Stomach (tissue), 9 donors: ENCODE data around the gene SDHB. TPM values are rescaled to one million over a fixed set of nuclear protein-coding genes. Genes with fewer than 3 reads are reported as not detected.

Experiments
- DNase-seq, 2 donors: peaks; one replicate each; pipeline versions ENCODE4 v3.0.0 to v3.0.0-alpha.2; 2013 to 2019
- H3K27ac ChIP-seq, 5 donors: fragments of 200-600 bp in 4 of 5; sonication (generic) in 4 of 5; one replicate each; pipeline ENCODE4 v1.5.1; 2013 to 2019; ENCODE audit warnings: mild to moderate bottlenecking in 1 of 5, moderate library complexity in 1 of 5
- H3K27me3 ChIP-seq, 3 donors: fragments of 200-600 bp; sonication (generic); one replicate each; pipeline ENCODE4 v1.5.1; 2017 to 2019; ENCODE audit warnings: mixed run types in 1 of 3
- H3K36me3 ChIP-seq, 4 donors: fragments of 200-600 bp; sonication (generic); 1 replicate in 3 of 4; 2 replicates in 1 of 4; pipeline ENCODE4 v1.5.1; 2016 to 2019
- H3K4me1 ChIP-seq, 4 donors: fragments of 200-600 bp; sonication (generic); one replicate each; pipeline ENCODE4 v1.5.1; 2016 to 2019
- H3K4me3 ChIP-seq, 4 donors: fragments of 200-600 bp; sonication (generic) in 3 of 4; one replicate each; pipeline ENCODE4 v1.5.1; 2016 to 2019; ENCODE audit warnings: mild to moderate bottlenecking in 1 of 4
- H3K9me3 ChIP-seq, 4 donors: fragments of 200-600 bp; sonication (generic); one replicate each; pipeline ENCODE4 v1.5.1; 2016 to 2019
- EP300 ChIP-seq: sonication (generic); formaldehyde crosslinking; IDR thresholded peaks from one replicate; pipeline ENCODE4 v1.6.1; 2017; ENCODE audit warnings: antibody characterized with exemption
- POLR2A ChIP-seq, 4 donors: fragments of 450-650 bp; IDR thresholded peaks; one replicate each; pipeline ENCODE4 v1.6.1; 2016; ENCODE audit warnings: antibody characterized with exemption in 4 of 4, control low read depth in 2 of 4, mild to moderate bottlenecking in 1 of 4, moderate library complexity in 1 of 4
- POLR2AphosphoS5 ChIP-seq, 3 donors: sonication (generic); formaldehyde crosslinking; IDR thresholded peaks; one replicate each; pipeline ENCODE4 v1.6.1; 2016; ENCODE audit warnings: antibody characterized with exemption in 3 of 3
- whole genome bisulfite sequencing, 5 donors: extraction: QIAGEN DNeasy Blood & Tissue Kit in 3 of 5; methylation state at CpG; one replicate each; pipeline versions ENCODE4 v1.1.5 to v1.1.7; 2013 to 2018; 5-methylcytosine and 5-hydroxymethylcytosine counted together
- intact Hi-C: fragments of 100-400 bp; cut with DNase I; formaldehyde crosslinking; loops from one replicate; pipeline ENCODE4 v1.15.1; 2023; ENCODE audit warnings: low total_unique reads
- polyA plus RNA-seq, 3 donors: library from polyadenylated mRNA; stranded (reverse); fragments of 200-250 nt; gene quantifications; one replicate each; pipeline ENCODE4 v1.2.3, GENCODE V29; 2013
- total RNA-seq, 5 donors: library from RNA; depleted of rRNA; stranded (reverse); fragments of >200 nt; gene quantifications; one replicate each; pipeline versions ENCODE4 v1.1.0 to v1.2.3, GENCODE V29; 2014 to 2016
- TF ChIP-seq, protein P1 (sequence below), 7 experiments: fragments of 450-650 bp in 4 of 7; fragments of 200-600 bp in 3 of 7; sonication (generic) in 3 of 7; IDR thresholded peaks; one replicate each; pipeline ENCODE4 v1.5.1; 2016 to 2019; ENCODE audit warnings: antibody characterized with exemption in 7 of 7, control low read depth in 2 of 7, mild to moderate bottlenecking in 1 of 7
- donor health status: healthy with polysubstance abuse.
- donor health status: Bipolar disorder and iron deficiency.
- donor health status: healthy.

Gene SDHB
- total and polyA plus RNA-seq, 8 donors: 42.6 to 246 (median 121) TPM

DNA sequence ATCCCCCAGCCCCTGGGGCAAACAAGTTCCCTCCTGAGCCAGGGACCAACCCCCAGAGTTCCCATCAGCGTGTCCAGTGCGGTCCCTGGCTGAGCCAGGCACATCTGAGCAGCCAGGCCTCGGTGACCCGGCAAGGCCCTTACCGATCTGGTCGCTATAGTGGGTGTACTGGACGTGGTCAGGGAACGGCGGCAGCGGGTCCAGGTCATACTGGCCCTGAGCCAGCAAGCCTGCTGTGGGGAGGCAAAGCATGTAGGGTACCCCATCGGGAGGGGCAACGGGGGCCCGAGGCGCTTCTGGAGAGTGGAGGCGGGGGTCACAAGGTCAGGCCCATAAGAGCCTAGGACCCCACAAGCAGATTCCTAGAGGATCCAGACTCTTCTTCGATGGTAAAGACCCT, 76.9 kb downstream of the SDHB start:
- Histone ChIP-seq H3K4me3 (no peak overlapping the region), H3K27ac (no peak overlapping the region), H3K9me3 (no peaks in the 10 kb centered on the region), H3K36me3 (no peaks in the 10 kb centered on the region), H3K4me1 (peaks cover 12 to 34% (median 20%) of the 10 kb centered on the region in 4 donors), H3K27me3 (peaks cover 0 to 28% (median 14%) of the 10 kb centered on the region in 3 donors)
- WGBS, 5 donors: 82 to 88% (median 86%) methylated on average over 16 of the region's 16 CpGs
- intact Hi-C loops: no loop called here
- no peak for DNase-seq
- no peak for TF ChIP-seq POLR2AphosphoS5 (IDR thresholded peaks at IDR 0.05)
- no peak for TF ChIP-seq EP300
- TF ChIP-seq POLR2A (IDR thresholded peaks at IDR 0.05): no peak
- TF ChIP-seq, protein P1, sequence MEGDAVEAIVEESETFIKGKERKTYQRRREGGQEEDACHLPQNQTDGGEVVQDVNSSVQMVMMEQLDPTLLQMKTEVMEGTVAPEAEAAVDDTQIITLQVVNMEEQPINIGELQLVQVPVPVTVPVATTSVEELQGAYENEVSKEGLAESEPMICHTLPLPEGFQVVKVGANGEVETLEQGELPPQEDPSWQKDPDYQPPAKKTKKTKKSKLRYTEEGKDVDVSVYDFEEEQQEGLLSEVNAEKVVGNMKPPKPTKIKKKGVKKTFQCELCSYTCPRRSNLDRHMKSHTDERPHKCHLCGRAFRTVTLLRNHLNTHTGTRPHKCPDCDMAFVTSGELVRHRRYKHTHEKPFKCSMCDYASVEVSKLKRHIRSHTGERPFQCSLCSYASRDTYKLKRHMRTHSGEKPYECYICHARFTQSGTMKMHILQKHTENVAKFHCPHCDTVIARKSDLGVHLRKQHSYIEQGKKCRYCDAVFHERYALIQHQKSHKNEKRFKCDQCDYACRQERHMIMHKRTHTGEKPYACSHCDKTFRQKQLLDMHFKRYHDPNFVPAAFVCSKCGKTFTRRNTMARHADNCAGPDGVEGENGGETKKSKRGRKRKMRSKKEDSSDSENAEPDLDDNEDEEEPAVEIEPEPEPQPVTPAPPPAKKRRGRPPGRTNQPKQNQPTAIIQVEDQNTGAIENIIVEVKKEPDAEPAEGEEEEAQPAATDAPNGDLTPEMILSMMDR (IDR thresholded peaks at IDR 0.05): no peak

GRCh38 chr1:16975838-16976237, 78.0 kb downstream of the SDHB start:
- Histone ChIP-seq H3K36me3 (peaks cover 0 to 8% (median 1%) of the 10 kb centered on the region in 4 donors), H3K27me3 (peaks cover 0 to 18% (median 11%) of the 10 kb centered on the region in 3 donors), H3K4me1 (peaks cover 12 to 39% (median 24%) of the 10 kb centered on the region in 4 donors), H3K4me3 (no peak overlapping the region), H3K27ac (no peak overlapping the region), H3K9me3 (no peaks in the 10 kb centered on the region)
- WGBS, 5 donors: 80 to 85% (median 83%) methylated on average over 14 of the region's 14 CpGs
- intact Hi-C loops: no loop called here
- TF ChIP-seq, protein P1 (IDR thresholded peaks at IDR 0.05): no peak
- TF ChIP-seq POLR2A (IDR thresholded peaks at IDR 0.05) (no peak), EP300 (no peak), POLR2AphosphoS5 (IDR thresholded peaks at IDR 0.05) (no peak)
- DNase-seq: no peak

DNA sequence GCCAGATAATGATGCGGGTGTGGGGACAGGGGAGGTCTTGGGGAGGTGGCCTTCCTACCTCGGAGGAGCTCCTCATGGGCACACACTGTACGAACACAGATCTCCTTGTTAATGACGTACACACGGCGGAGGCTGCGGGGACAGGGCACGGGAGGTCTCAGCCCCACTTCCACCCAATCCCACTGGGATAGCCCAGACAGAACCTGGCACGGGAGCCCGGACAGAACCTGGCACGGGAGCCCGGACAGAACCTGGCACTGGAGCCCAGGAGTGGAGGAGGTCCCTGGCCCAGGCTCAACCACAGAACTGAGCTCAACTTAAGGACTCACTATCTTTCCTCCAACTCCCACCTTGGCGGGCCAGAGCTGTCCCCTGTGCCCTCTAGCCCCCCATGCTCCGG, 78.6 kb downstream of the SDHB start:
- Histone ChIP-seq H3K36me3 (peaks cover 0 to 14% (median 8%) of the 10 kb centered on the region in 4 donors), H3K9me3 (no peaks in the 10 kb centered on the region), H3K4me3 (no peak overlapping the region), H3K27ac (no peak overlapping the region), H3K4me1 (peaks cover 7 to 32% (median 18%) of the 10 kb centered on the region in 4 donors), H3K27me3 (peaks cover 0 to 12% (median 5%) of the 10 kb centered on the region in 3 donors)
- no peak for DNase-seq
- WGBS, 5 donors: 56 to 78% (median 59%) methylated on average over 11 to 14 of the region's 14 CpGs
- intact Hi-C loops: no loop called here
- TF ChIP-seq EP300 (no peak), POLR2AphosphoS5 (IDR thresholded peaks at IDR 0.05) (no peak), POLR2A (IDR thresholded peaks at IDR 0.05) (no peak)
- TF ChIP-seq, protein P1 (IDR thresholded peaks at IDR 0.05): no peak

GRCh38 chr1:16973215-16973614, 80.6 kb downstream of the SDHB start:
- peaks cover 0 to 30% (median 17%) of the 10 kb centered on the region in 4 donors for H3K36me3 ChIP-seq
- H3K9me3 ChIP-seq: no peaks in the 10 kb centered on the region
- H3K27me3 ChIP-seq: no peaks in the 10 kb centered on the region
- peaks cover 0 to 20% (median 6%) of the 10 kb centered on the region in 4 donors for H3K4me1 ChIP-seq
- DNase-seq: no peak
- no peak overlapping the region for H3K27ac ChIP-seq
- TF ChIP-seq EP300: no peak
- TF ChIP-seq POLR2AphosphoS5 (IDR thresholded peaks at IDR 0.05): no peak
- TF ChIP-seq, protein P1 (IDR thresholded peaks at IDR 0.05): no peak
- no peak for TF ChIP-seq POLR2A (IDR thresholded peaks at IDR 0.05)
- intact Hi-C loops: no loop called here
- WGBS, 5 donors: 72 to 89% (median 83%) methylated on average over 8 to 9 of the region's 9 CpGs
- no peak overlapping the region for H3K4me3 ChIP-seq
